ENCODE measurements around the gene MVK. TPM values are rescaled to one million over a fixed set of nuclear protein-coding genes. Genes with fewer than 3 reads are reported as not detected.
"Not testable (repeated sequence)": the region's sequence is repeated elsewhere in the genome, so short reads cannot be mapped to it uniquely, and the experiment has no call there.

The MVK gene
- total RNA-seq, 1 experiment from 2014 or later: 18.7 TPM

- no peak for DNase-seq (ENCODE audit: low spot score)
Observed at GRCh38 chr12:109589691-109590245, 16.2 kb downstream of the MVK start.

DNA sequence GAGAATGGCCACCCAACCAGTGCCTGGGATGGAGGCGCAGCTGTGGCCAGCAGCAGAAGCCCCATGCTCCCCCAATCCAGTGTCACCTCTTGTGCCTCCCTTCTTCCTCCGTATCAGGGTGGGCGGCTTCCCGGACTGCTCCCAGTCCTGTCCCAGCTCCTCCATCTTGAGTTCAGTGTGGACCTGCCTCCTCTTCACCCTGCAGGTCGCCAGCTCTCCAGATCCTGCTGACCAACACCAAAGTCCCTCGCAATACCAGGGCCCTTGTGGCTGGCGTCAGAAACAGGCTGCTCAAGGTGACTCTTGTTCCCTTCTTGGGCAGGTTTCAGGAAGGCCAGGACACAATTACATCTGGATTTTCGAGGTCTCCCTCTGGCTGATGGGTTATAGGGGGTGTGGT is 17.0 kb downstream of the MVK start:
- DNase-seq (ENCODE audit: low spot score): no peak

GRCh38 chr12:109591041-109591440 is 17.4 kb downstream of the MVK start:
- no peak for DNase-seq (ENCODE audit: low spot score)

- no peak for DNase-seq (ENCODE audit: low spot score)
Observed at GRCh38 chr12:109592195-109592904, 18.8 kb downstream of the MVK start.

GRCh38 chr12:109592905-109593272 is 19.3 kb downstream of the MVK start:
- DNase-seq (ENCODE audit: low spot score): no peak

- DNase-seq (ENCODE audit: low spot score): no peak
Observed at GRCh38 chr12:109594556-109595317, 21.1 kb downstream of the MVK start.

- DNase-seq (ENCODE audit: low spot score): no peak
Observed at GRCh38 chr12:109595321-109595902, 21.8 kb downstream of the MVK start.

DNA sequence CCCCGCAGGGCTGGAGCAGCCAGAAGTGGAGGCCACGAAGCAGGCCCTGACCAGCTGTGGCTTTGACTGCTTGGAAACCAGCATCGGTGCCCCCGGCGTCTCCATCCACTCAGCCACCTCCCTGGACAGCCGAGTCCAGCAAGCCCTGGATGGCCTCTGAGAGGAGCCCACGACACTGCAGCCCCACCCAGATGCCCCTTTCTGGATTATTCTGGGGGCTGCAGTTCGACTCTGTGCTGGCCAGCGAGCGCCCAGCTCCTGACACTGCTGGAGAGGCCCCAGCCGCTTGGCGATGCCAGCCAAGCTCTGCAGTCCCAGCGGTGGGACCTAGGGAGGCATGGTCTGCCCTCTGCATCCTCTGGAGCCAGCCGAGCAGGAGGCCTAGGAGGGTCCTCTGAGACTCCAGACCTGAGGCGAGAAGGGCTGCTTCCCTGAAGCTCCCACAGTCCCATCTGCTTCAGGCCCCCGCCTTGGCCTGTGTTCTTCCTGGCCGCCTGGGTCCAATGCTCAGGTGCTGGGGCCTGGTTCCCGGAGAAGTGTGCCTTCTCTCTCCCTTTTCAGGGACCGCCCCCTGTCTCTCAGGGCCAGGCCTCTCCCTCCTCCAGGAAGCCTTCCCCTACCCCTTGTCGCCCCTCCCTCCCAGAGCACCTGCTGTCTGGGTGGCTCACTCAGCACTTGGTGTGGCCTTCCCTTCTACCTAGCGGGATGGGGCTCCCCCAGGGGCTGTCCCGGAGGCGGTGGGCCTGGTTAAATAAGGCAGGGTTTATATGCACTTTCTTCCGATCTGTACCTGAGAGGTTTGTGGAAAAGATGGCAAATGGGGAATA is 23.0 kb downstream of the MVK start:
- no peak for DNase-seq (ENCODE audit: low spot score)

DNA sequence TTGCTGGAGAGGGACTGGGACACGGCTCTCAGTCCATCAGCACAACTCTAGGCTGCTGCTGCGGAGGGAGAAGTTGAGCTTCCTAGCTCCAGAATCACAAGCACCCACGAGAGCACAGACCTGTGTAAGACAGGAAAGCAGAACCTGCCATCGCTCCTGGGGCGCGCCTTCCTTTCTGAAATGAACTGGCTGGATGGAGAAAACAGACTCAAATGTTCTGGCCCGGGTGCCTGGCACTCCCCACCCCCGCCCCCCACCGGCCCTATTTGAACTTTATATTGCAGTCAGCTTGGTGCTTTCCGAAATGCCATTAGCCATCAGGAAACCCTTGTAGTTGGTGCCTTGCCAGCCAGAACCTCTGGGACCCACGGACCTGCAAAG is 23.8 kb downstream of the MVK start:
- DNase-seq (ENCODE audit: low spot score): no peak

- DNase-seq (ENCODE audit: low spot score): peak; percentile 74
Observed at GRCh38 chr12:109597795-109598427, 24.3 kb downstream of the MVK start.

DNA sequence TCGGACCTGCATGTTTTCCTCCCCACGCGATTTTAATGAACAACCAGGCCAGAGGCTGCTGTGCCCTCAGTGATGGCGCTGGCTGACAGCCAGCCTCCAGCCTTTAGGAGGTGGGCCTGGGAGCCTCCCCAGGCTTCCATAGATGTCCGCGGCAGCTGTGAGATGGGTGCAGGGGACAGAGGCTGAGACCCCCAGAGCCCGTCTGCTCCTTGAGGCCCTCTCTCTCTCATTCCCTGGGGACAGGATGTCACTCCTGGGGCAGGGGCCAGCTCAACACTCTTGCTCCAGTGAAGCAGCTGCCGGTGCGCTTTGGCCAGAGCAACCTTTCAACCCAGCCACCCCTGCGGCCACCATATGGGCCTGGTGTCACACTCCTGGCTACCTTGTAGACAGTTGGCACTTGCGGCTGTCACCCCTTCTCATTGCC is 24.8 kb downstream of the MVK start:
- DNase-seq (ENCODE audit: low spot score): no peak

GRCh38 chr12:109599087-109599486 is 25.5 kb downstream of the MVK start:
- no peak for DNase-seq (ENCODE audit: low spot score)

DNA sequence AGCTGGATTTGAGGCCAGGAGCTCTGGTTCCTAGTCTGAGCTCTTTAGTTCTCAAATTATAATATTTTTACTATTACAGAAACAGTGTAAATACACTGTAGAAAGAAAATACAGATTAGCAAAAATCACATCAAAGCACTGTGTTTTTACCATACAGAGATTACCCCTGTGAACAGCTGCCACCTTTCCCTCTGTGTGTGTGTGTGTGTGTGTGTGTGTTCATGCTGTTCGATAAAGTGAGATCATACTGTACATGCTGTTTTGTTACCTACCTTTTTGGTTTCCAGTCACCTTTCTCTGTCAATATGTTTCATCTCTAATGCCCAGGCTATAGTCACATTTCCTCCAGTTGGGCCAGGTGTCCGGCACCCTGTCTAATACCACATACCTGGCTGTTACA is 26.9 kb downstream of the MVK start:
- DNase-seq (ENCODE audit: low spot score): no peak

GRCh38 chr12:109600995-109601394 is 27.4 kb downstream of the MVK start:
- DNase-seq (ENCODE audit: low spot score): no peak

DNA sequence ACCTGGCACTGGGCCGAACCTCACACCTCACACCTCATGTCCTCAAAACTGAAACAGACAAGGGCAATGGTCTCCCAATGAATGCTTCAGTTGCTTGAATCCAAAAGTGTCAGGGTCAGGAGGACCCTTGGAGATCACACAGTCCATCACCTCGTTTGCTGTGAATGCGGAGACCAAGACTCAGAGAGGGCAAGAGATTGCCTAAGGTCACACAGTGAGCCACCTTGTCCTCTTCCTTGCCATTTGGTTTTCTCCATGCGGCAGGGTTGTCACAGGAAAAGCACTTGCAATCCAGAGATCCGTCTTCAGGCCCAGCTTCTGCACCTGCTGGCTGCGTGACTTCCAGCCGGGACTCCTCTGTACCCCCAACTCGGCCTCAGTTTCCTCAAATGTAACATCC is 28.0 kb downstream of the MVK start:
- DNase-seq (ENCODE audit: low spot score): no peak

GRCh38 chr12:109602132-109602531 is 28.5 kb downstream of the MVK start:
- not testable (repeated sequence) for DNase-seq (ENCODE audit: low spot score)

- DNase-seq (ENCODE audit: low spot score): no peak
Observed at GRCh38 chr12:109604132-109604585, 30.6 kb downstream of the MVK start.

- no peak for DNase-seq (ENCODE audit: low spot score)
Observed at GRCh38 chr12:109605016-109605415, 31.4 kb downstream of the MVK start.

DNA sequence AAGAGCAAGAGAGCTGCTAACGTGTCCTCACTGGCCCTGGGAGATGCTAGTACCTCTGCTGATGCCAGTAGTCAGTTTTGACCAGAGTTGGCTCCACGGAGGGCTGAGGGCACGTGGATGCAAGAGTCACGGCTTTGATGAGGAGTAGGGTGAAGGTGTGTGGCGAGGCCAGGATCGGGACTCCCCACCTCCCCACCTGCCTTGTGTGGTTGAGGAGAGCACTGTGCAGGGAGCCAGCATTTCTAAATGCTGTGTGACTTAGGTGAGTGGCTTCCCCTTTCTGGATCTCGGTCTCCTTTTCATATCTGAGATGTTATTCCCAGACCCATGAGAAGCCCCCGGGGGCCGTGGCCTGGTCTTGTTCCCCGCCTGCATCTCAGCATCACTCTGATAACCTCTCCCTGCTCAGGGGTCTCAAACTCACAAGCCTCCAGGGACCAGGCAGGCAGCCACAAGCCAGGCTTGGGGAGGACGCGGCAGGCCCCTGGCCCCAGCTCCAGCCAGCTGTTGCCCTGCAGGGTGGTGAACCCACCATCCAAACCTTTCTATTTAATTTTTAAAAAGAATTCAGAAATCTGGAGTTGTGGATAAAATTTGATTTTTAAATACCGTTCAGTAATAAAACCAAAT is 32.1 kb downstream of the MVK start:
- DNase-seq (ENCODE audit: low spot score): no peak

- no peak for DNase-seq (ENCODE audit: low spot score)
Observed at GRCh38 chr12:109606320-109607028, 32.9 kb downstream of the MVK start.

Measured in A172 (cell line).